GM13976 (cell line): Measurements from ENCODE around the gene SP110.
"Not testable (repeated sequence)": the region's sequence is repeated elsewhere in the genome, so short reads cannot be mapped to it uniquely, and the experiment has no call there.

Experiments
- DNase-seq: peaks from one replicate; pipeline ENCODE4 v3.0.0; 2012; ENCODE audit warnings: low spot score
- CTCF ChIP-seq: IDR thresholded peaks from 2 replicates; pipeline ENCODE4 v1.5.1; 2012; ENCODE audit warnings: borderline replicate concordance, mild to moderate bottlenecking; ENCODE audit not compliant: insufficient read depth; ENCODE audit errors: extremely low read depth, missing control alignments, control extremely low read depth
- in situ Hi-C: fragments of 300-500 bp; cut with MboI; formaldehyde crosslinking; loops from one replicate; pipeline ENCODE4 v1.12.0; 2022; ENCODE audit warnings: low sequenced_read_pairs, mixed read lengths, inconsistent platforms; ENCODE audit not compliant: unreplicated experiment

Gene SP110

GRCh38 chr2:230219419-230220331 is at the start of gene SP110:
TSS of gene SP110 (minus strand) at chr2:230219984. CDS start at chr2:230216927, 3,057 bp downstream.
- TF ChIP-seq CTCF: no peak
- peak; percentile 64 for DNase-seq
- in situ Hi-C loops: no loop called here

- DNase-seq: peak; percentile 28
- in situ Hi-C loops: no loop called here
Observed at GRCh38 chr2:230268606-230269243, 48.9 kb upstream of the SP110 start.

GRCh38 chr2:230267556-230267955 is 47.8 kb upstream of the SP110 start:
- in situ Hi-C loops: no loop called here
- TF ChIP-seq CTCF: no peak
- peak; percentile 48 for DNase-seq

More at GRCh38 chr2:230268606-230269243, 48.9 kb upstream of the SP110 start:
- TF ChIP-seq CTCF: no peak

- no peak for DNase-seq
- in situ Hi-C loops: no loop called here
- no peak for TF ChIP-seq CTCF
Observed at GRCh38 chr2:230267059-230267458, 47.3 kb upstream of the SP110 start.

- in situ Hi-C loops: no loop called here
- DNase-seq: no peak
- no peak for TF ChIP-seq CTCF
Observed at GRCh38 chr2:230266638-230267037, 46.9 kb upstream of the SP110 start.

GRCh38 chr2:230264945-230265344 is 45.2 kb upstream of the SP110 start:
- DNase-seq, in situ Hi-C loops: not testable (repeated sequence)

GRCh38 chr2:230262246-230262645 is 42.5 kb upstream of the SP110 start:
- in situ Hi-C loops: no loop called here
- no peak for DNase-seq
- no peak for TF ChIP-seq CTCF
